NCI-H1417 (cell line): Measurements from ENCODE around the gene GBP6.
"Not testable (repeated sequence)": the region's sequence is repeated elsewhere in the genome, so short reads cannot be mapped to it uniquely, and the experiment has no call there.

ENCODE experiments used
- DNase-seq, 3 experiments: peaks; one replicate each; lab custom pipeline; 2025; lab: John Stamatoyannopoulos, UW

The GBP6 gene

DNA sequence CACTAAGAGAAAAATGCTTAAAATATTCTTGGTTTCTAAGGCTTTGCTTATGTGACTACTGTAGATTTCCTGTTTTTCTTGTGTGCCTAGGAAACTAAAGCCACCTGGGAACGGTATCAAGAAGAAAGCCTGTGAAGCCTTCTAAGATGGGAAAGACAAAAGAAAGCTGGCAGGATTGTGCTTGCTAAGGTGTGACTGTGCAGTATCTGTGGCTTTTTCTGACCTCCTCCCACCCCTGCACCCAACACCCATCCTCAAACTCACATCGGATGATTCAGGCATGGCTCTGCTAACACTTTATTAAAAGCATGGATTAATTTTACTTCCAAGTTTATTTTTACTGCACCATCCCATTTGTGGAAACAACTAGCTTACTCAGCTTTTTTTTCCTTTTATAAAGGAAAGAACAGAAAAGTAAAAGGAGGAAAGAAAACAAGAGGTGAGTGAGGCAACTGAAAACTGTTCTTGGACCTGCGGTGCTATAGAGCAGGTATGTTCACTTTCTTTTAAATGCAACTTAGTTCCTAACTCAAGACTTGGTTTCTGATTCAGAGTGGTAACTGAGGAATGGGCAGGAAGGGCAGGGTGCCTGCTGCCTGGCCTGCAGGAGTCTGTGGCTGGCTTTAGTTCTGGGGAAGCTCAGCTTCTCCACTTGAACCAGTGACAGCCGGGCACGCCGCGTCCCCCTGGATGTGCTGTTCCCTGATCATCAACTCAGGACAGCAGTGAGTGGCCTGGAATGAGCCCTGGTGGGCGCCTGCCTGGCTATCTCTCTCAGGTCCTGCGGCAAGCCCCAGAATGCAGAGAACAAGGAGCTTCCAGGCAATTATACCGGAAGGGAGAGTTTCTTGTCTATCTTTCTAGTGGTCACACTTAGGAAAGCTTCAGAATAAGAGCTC lies at the start of gene GBP6:
TSS of gene GBP6 (plus strand) at position 422 of the 899 bp plus-strand sequence. CDS start 4,493 bp downstream, outside the sequence.
- no peak for DNase-seq

DNA sequence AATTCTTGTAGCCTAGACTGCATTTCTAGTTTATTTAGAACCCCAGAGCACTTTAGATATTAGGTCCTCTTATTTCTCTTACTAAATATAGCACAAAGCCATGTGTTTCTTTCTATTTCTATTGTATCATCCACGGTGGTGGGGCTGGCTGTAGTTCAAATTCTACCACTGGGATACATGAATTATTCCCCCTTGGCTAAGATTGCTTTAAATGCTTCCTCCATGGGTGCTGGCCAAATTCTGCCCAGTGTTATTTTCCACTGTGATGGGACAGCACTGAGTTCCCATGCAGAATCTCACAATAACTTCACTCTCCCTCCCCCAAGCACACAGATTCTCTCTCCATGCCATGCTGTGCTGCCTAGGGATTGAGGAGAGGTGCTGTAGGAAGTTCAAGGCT lies 41.5 kb upstream of the GBP6 start:
- DNase-seq: no peak

GRCh38 chr1:89331890-89332289 lies 32.0 kb upstream of the GBP6 start:
- no peak for DNase-seq

DNA sequence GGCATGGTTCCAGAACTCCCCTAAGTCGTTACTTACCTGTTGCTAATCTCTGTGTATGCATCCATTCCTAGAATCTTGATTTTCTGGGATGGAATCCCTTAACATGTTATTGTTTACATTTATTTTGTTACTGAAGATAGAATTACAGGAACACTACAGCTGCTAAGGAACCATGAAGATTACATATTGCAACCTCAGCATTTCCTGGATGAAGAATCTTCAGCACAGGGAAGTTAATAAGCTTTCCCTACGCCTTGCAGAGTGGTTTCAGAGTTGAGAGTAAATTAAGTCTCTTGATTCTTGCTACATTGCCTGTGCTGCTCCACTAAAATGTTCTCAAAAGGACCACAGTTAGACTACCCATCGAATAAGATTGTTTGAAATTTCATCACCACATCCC lies 31.4 kb upstream of the GBP6 start:
- DNase-seq: no peak

- no peak for DNase-seq
These were observed 28.4 kb upstream of the GBP6 start for GRCh38 chr1:89335486-89335885.

DNA sequence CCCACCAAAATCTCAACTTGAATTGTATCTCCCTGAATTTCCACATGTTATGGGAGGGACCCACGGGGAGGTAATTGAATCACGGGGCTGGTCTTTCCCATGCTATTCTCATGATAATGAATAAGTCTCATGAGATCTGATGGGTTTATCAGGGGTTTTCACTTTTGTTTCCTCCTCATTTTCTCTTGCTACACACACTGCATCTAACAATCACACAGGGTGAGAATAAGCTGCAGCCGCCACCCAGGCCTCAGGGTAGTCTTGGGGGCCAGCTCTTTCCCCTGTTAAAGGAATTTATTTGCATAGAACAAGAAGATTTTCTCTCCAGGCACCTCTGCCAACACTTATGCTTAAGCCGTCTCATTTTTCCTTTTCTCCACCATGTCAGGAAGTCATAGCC lies 26.0 kb upstream of the GBP6 start:
- DNase-seq: no peak

- DNase-seq: no peak
These were observed 24.8 kb upstream of the GBP6 start for GRCh38 chr1:89339039-89339438.

DNA sequence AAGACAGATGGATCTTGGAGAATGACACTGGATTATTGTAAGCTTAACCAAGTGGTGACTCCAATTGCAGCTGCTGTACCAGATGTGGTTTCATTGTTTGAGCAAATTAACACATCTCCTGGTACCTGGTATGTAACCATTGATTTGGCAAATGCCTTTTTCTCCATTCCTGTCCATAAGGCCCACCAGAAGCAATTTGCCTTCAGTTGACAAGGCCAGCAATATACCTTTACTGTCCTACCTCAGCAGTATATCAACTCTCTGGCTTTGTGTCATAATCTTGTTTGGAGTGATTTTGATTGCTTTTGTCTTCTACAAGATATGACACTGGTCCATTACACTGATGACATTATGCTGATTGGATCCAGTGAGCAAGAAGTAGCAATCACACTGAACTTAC lies 18.4 kb upstream of the GBP6 start:
- not testable (repeated sequence) for DNase-seq

DNA sequence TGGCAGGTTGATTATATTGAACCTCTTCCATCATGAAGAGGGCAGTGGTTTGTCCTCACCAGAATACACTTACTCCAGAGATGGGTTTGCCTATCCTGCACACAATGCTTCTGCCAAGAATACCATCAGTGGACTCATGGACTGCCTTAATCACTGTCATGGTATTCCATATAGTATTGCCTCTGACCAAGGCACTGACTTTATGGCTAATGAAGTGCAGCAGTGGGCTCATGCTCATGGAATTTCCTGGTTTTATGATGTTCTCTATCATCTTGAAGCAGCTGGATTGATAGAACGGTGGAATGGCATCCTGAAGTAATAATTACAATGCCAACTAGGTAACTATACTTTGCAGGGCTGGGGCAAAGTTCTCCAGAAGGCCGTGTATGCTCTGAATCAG lies 16.6 kb upstream of the GBP6 start:
- DNase-seq: no peak

DNA sequence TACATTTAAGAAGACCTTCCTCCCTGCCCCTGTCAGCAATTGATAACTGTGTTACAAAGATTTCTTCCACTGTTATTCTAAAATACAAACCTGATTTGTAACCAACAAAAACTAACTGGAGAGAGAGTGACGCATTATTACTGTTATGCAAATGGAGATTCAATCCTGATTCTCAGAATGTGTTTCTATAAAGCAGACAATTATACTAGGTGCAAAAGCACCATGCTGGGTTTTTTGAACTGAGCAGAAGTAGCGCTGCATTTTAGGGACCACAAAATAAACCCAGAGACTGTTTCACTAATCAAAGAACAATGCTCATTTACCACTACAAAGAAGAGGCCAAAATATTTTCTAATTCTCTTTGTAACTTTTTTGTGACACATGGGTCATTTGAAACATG lies 13.6 kb upstream of the GBP6 start:
- DNase-seq: no peak

GRCh38 chr1:89351597-89352311 lies 12.1 kb upstream of the GBP6 start:
- DNase-seq: no peak

DNA sequence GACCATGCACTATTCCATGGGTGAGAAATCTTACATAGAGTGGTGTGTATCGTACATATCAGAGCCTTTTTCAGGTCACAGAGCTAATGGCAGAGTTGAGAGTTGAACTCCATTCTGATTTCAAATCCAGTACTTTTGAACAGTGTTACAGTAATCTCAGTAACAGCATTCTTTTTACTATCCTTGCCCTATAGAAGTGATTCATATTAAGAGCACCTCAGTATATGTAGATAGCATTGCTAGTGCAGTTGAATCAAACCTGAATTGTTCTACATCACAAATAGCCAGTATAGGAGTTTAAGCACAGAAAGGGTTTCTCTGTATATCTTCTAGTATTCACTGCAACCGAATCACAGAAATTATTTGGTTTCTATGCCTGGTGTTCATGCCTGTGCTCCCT lies 11.4 kb upstream of the GBP6 start:
- DNase-seq: no peak

DNA sequence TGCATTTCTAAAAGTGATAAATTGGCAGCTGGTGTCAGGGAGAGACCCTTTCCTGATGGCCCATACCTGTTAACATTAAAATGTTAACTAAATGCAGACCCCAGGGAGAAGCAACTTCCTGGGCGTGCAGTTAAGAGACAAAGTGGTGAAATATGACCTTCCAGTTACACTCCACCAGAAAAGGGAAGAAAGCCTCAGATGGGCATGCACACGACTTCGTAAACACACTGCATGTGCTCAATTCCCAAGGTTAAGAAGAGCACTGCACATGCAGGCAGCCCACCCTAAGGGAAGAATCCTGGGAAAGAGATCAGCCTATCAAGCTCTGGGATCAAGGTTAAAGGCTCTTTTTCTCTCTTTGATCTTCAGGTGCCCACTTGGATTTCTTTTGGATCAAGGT lies 9.7 kb upstream of the GBP6 start:
- no peak for DNase-seq

- no peak for DNase-seq
These were observed 8.8 kb upstream of the GBP6 start for GRCh38 chr1:89355056-89355455.

DNA sequence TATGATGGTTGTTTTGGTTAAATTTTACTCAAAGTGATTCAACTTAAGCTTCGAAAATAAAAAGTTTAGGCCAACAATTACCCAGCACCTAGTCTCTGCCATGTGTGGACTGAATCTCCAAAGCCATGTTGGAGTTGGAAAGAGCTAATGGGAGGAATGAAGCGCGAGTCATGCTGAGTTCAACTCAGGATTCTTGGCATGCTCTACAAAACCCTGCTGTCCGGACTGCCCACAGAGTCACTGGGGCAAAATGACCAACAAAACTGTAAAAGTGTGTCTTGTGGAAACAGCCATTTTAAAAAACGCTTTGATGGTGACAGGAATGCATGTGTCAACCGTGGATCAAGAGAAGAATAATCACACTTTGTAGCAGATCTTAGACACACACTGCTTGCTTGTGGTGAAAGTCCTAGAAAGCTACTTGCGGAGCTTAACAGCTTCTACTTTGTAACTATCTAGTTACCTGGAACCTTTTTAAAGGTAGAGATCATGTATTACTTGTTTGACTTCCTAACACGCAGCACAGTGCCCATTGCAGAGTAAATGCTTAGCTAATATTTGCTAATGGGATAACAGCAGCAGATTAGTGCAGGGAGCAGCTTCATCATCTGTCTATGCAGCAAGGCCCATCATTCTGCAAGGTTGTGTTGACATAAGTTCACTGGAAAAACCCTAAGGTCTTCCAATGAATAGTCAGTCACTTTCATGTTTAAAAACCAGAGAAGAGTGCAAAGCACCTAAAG lies 7.0 kb upstream of the GBP6 start:
- peak in 1 of 3 experiments; percentile 57 for DNase-seq

DNA sequence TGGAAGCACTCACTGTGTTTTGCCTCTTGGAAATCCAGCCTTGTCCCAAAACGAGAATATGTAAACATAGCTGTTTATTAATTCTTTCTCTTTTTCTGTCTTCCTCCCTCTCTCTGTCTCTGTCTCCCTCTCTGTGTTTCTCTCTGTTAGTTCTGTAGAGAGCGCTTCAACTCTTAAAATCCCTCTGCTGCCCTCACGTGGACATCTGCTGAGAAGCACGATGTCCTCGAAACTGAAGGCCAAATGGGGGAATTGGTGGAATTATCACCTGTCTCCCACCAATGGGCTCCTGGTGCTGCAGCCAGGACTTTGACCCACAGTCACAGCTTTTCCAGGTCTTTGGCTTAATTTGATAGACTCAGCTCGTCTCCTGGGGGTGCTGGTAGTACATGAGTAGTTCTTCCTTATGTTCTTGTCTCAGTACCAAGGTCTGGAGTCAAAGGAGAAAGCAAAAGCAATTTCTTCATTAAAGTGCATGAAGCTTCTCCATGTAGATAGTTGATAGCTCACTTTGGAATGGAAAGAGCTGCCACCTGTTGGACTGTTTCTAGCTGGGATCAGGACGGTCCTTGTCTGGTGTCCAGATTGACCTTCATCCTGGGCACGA lies 5.5 kb upstream of the GBP6 start:
- DNase-seq: peak; percentile 55 to 86 (median 81)

- no peak for DNase-seq
These were observed 3.1 kb upstream of the GBP6 start for GRCh38 chr1:89360716-89361115.

GRCh38 chr1:89361681-89362080 lies 2.2 kb upstream of the GBP6 start:
- no peak for DNase-seq

- no peak for DNase-seq
These were observed 663 bp upstream of the GBP6 start for GRCh38 chr1:89363196-89363595.

- DNase-seq: peak in 1 of 3 experiments; percentile 52
These were observed 1.2 kb downstream of the GBP6 start for GRCh38 chr1:89364954-89365550.

DNA sequence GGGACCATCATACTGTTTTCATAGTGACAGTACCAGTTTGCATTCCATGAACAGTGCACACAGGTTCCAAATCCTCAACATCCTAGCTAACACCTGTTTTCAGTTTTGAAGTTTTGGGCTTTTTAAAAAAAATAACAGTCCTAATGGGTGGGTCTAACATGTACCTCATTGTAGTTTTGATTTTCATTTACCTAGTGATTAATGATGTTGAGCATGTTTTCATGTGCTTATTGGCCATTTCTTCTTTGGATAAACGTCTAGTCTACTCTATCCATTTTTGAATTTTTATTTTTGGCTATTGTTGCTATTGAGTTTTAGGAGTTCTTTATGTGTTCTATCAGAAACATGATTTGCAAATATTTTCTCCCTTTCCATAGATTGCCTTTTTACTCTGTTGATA lies 3.4 kb downstream of the GBP6 start:
- DNase-seq: no peak

GRCh38 chr1:89369331-89369730 lies 5.5 kb downstream of the GBP6 start:
- DNase-seq: no peak
